GM23338 (cell line): Measurements from ENCODE around the gene SRPK2.

Experiments
- CREB1 ChIP-seq: fragments of 250-450 bp; sonication (Bioruptor Pico); IDR thresholded peaks from 2 replicates; pipeline ENCODE4 v1.5.0; 2020; ENCODE audit warnings: low read depth, mild to moderate bottlenecking, moderate library complexity
- EZH2 ChIP-seq: fragments of 200-600 bp; sonication (generic); IDR thresholded peaks from one replicate; pipeline ENCODE4 v1.8.0; 2017; ENCODE audit warnings: antibody characterized with exemption, mild to moderate bottlenecking, low read depth; ENCODE audit not compliant: unreplicated experiment
- EZH2phosphoT487 ChIP-seq: fragments of 200-600 bp; sonication (generic); IDR thresholded peaks from one replicate; pipeline ENCODE4 v1.8.1; 2018; ENCODE audit warnings: antibody characterized with exemption; ENCODE audit not compliant: unreplicated experiment
- JUNB ChIP-seq: IDR thresholded peaks from one replicate; pipeline ENCODE4 v1.6.1; 2016; ENCODE audit warnings: antibody characterized with exemption; ENCODE audit not compliant: unreplicated experiment
- NANOG ChIP-seq: IDR thresholded peaks from 2 replicates; pipeline ENCODE4 v1.6.1; 2016; ENCODE audit warnings: antibody characterized with exemption, borderline replicate concordance
- POLR2AphosphoS5 ChIP-seq: IDR thresholded peaks from 2 replicates; pipeline ENCODE4 v1.6.1; 2016; ENCODE audit warnings: antibody characterized with exemption, low read depth
- ZNF114 ChIP-seq: fragments of 250-450 bp; sonication (Bioruptor Pico); IDR thresholded peaks from 2 replicates; pipeline ENCODE4 v1.5.0; 2020; ENCODE audit warnings: mild to moderate bottlenecking, moderate library complexity
- ZNF331 ChIP-seq: fragments of 250-450 bp; sonication (Bioruptor Pico); IDR thresholded peaks from 2 replicates; pipeline ENCODE4 v1.5.0; 2020; ENCODE audit warnings: low read depth, mild to moderate bottlenecking, moderate library complexity
- TF ChIP-seq, protein P1 (sequence below), 2 experiments: fragments of 200-600 bp in 1 of 2; sonication (generic) in 1 of 2; conservative IDR thresholded peaks; 2 replicates each; pipeline versions ENCODE4 v1.5.1 to v1.6.1; 2016 to 2017; ENCODE audit warnings: antibody characterized with exemption in 2 of 2, low read depth in 2 of 2, mild to moderate bottlenecking in 2 of 2, moderate library complexity in 1 of 2
- TF ChIP-seq, protein P2 (sequence below): IDR thresholded peaks from one replicate; pipeline ENCODE4 v1.6.1; 2018; ENCODE audit warnings: antibody characterized with exemption; ENCODE audit not compliant: unreplicated experiment
- TF ChIP-seq, protein P3 (sequence below): IDR thresholded peaks from 2 replicates; pipeline ENCODE4 v1.6.1; 2016; ENCODE audit warnings: antibody characterized with exemption
- TF ChIP-seq, protein P4 (sequence below): fragments of 250-450 bp; sonication (Bioruptor Pico); IDR thresholded peaks from 2 replicates; pipeline ENCODE4 v1.5.0; 2020; ENCODE audit warnings: mild to moderate bottlenecking, moderate library complexity

DNA sequence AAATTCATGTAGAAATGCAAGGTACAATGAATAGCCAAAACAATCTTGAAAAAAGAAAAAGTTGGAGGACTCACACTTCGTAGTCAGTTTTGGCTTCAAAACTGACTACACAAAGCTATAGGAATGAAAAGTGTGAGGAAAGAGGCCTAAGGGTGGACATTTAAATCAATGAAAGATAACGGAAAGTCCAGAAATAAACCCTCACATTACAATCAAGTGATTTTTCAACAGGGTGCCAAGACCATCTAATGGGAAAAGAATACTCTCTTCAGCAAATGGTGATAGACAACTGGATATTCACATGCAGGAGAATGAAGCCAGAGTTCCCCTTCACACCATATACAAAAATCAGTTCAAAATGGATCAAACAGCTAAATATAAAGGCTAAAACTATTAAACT is 106.8 kb downstream of the SRPK2 start:
- TF ChIP-seq POLR2AphosphoS5 (no peak), CREB1 (CRISPR knock-in tag) (no peak), JUNB (no peak), EZH2 (no peak), EZH2phosphoT487 (no peak), ZNF331 (CRISPR knock-in tag) (no peak), ZNF114 (CRISPR knock-in tag) (no peak), NANOG (no peak)
- TF ChIP-seq, protein P1, sequence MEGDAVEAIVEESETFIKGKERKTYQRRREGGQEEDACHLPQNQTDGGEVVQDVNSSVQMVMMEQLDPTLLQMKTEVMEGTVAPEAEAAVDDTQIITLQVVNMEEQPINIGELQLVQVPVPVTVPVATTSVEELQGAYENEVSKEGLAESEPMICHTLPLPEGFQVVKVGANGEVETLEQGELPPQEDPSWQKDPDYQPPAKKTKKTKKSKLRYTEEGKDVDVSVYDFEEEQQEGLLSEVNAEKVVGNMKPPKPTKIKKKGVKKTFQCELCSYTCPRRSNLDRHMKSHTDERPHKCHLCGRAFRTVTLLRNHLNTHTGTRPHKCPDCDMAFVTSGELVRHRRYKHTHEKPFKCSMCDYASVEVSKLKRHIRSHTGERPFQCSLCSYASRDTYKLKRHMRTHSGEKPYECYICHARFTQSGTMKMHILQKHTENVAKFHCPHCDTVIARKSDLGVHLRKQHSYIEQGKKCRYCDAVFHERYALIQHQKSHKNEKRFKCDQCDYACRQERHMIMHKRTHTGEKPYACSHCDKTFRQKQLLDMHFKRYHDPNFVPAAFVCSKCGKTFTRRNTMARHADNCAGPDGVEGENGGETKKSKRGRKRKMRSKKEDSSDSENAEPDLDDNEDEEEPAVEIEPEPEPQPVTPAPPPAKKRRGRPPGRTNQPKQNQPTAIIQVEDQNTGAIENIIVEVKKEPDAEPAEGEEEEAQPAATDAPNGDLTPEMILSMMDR (conservative IDR thresholded peaks at IDR 0.05; ENCODE audit: low read depth in 2 of 2) = no peak
- TF ChIP-seq, protein P2, sequence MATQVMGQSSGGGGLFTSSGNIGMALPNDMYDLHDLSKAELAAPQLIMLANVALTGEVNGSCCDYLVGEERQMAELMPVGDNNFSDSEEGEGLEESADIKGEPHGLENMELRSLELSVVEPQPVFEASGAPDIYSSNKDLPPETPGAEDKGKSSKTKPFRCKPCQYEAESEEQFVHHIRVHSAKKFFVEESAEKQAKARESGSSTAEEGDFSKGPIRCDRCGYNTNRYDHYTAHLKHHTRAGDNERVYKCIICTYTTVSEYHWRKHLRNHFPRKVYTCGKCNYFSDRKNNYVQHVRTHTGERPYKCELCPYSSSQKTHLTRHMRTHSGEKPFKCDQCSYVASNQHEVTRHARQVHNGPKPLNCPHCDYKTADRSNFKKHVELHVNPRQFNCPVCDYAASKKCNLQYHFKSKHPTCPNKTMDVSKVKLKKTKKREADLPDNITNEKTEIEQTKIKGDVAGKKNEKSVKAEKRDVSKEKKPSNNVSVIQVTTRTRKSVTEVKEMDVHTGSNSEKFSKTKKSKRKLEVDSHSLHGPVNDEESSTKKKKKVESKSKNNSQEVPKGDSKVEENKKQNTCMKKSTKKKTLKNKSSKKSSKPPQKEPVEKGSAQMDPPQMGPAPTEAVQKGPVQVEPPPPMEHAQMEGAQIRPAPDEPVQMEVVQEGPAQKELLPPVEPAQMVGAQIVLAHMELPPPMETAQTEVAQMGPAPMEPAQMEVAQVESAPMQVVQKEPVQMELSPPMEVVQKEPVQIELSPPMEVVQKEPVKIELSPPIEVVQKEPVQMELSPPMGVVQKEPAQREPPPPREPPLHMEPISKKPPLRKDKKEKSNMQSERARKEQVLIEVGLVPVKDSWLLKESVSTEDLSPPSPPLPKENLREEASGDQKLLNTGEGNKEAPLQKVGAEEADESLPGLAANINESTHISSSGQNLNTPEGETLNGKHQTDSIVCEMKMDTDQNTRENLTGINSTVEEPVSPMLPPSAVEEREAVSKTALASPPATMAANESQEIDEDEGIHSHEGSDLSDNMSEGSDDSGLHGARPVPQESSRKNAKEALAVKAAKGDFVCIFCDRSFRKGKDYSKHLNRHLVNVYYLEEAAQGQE = no peak
- TF ChIP-seq, protein P3, sequence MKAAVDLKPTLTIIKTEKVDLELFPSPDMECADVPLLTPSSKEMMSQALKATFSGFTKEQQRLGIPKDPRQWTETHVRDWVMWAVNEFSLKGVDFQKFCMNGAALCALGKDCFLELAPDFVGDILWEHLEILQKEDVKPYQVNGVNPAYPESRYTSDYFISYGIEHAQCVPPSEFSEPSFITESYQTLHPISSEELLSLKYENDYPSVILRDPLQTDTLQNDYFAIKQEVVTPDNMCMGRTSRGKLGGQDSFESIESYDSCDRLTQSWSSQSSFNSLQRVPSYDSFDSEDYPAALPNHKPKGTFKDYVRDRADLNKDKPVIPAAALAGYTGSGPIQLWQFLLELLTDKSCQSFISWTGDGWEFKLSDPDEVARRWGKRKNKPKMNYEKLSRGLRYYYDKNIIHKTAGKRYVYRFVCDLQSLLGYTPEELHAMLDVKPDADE = no peak
- TF ChIP-seq, protein P4, sequence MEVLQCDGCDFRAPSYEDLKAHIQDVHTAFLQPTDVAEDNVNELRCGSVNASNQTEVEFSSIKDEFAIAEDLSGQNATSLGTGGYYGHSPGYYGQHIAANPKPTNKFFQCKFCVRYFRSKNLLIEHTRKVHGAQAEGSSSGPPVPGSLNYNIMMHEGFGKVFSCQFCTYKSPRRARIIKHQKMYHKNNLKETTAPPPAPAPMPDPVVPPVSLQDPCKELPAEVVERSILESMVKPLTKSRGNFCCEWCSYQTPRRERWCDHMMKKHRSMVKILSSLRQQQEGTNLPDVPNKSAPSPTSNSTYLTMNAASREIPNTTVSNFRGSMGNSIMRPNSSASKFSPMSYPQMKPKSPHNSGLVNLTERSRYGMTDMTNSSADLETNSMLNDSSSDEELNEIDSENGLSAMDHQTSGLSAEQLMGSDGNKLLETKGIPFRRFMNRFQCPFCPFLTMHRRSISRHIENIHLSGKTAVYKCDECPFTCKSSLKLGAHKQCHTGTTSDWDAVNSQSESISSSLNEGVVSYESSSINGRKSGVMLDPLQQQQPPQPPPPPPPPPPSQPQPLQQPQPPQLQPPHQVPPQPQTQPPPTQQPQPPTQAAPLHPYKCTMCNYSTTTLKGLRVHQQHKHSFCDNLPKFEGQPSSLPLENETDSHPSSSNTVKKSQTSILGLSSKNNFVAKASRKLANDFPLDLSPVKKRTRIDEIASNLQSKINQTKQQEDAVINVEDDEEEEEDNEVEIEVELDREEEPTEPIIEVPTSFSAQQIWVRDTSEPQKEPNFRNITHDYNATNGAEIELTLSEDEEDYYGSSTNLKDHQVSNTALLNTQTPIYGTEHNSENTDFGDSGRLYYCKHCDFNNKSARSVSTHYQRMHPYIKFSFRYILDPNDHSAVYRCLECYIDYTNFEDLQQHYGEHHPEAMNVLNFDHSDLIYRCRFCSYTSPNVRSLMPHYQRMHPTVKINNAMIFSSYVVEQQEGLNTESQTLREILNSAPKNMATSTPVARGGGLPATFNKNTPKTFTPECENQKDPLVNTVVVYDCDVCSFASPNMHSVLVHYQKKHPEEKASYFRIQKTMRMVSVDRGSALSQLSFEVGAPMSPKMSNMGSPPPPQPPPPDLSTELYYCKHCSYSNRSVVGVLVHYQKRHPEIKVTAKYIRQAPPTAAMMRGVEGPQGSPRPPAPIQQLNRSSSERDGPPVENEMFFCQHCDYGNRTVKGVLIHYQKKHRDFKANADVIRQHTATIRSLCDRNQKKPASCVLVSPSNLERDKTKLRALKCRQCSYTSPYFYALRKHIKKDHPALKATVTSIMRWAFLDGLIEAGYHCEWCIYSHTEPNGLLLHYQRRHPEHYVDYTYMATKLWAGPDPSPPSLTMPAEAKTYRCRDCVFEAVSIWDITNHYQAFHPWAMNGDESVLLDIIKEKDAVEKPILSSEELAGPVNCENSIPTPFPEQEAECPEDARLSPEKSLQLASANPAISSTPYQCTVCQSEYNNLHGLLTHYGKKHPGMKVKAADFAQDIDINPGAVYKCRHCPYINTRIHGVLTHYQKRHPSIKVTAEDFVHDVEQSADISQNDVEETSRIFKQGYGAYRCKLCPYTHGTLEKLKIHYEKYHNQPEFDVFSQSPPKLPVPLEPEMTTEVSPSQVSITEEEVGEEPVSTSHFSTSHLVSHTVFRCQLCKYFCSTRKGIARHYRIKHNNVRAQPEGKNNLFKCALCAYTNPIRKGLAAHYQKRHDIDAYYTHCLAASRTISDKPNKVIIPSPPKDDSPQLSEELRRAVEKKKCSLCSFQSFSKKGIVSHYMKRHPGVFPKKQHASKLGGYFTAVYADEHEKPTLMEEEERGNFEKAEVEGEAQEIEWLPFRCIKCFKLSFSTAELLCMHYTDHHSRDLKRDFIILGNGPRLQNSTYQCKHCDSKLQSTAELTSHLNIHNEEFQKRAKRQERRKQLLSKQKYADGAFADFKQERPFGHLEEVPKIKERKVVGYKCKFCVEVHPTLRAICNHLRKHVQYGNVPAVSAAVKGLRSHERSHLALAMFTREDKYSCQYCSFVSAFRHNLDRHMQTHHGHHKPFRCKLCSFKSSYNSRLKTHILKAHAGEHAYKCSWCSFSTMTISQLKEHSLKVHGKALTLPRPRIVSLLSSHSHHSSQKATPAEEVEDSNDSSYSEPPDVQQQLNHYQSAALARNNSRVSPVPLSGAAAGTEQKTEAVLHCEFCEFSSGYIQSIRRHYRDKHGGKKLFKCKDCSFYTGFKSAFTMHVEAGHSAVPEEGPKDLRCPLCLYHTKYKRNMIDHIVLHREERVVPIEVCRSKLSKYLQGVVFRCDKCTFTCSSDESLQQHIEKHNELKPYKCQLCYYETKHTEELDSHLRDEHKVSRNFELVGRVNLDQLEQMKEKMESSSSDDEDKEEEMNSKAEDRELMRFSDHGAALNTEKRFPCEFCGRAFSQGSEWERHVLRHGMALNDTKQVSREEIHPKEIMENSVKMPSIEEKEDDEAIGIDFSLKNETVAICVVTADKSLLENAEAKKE (CRISPR knock-in tag) = no peak
